Fibroblast of gingiva (primary cell): Measurements from ENCODE around the gene CACNA1C.

ENCODE experiments used
- DNase-seq: peaks from one replicate; pipeline ENCODE4 v3.0.0-alpha.2; 2011; ENCODE audit warnings: low read depth

Gene CACNA1C

GRCh38 chr12:2745655-2746054 is 692.9 kb downstream of the CACNA1C start:
- no peak for DNase-seq
